Measurements from ENCODE around the gene MBP. TPM values are rescaled to one million over a fixed set of nuclear protein-coding genes. Genes with fewer than 3 reads are reported as not detected.

MBP gene
- total RNA-seq, 1 experiment from 2014 or later = 31.6 TPM

DNA sequence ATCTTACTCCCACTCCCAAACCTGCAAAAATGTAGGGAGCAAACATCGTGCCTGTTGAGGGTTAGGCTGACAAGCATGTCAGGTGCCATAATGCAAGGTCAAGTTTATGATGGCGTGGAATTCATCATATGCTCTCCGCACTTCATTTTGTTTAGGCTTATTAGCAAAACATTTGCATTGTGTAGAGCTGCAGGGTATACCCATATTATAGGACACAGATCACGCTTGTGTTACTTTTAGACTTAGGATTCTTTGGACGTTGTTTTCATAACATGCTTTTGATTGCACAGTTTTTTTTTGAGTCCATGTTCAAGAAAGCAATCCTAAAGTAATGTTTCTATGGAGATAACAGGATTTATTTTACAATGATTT is 22.9 kb downstream of the MBP start:
- Mint-ChIP-seq H3K36me3 (ENCODE audit: insufficient read depth, unreplicated experiment) (peaks cover 20% of the 10 kb centered on the region), H3K27me3 (ENCODE audit: insufficient read depth, unreplicated experiment) (no peaks in the 10 kb centered on the region), H3K4me1 (ENCODE audit: insufficient read depth, unreplicated experiment) (peaks cover 28% of the 10 kb centered on the region), H3K27ac (ENCODE audit: low read depth, unreplicated experiment) (no peak overlapping the region), H3K9me3 (ENCODE audit: unreplicated experiment) (no peaks in the 10 kb centered on the region), H3K4me3 (ENCODE audit: unreplicated experiment) (no peak overlapping the region)
- BruUV-seq (replicated peaks) = no TSS peak
- intact Hi-C loops (cut with micrococcal nuclease) = no loop called here
- CTCF ChIA-PET = no interaction called here
- DNase-seq (ENCODE audit: unreplicated experiment) = no peak
- POLR2A ChIA-PET = interaction anchor here (0.6 kb wide), 1 partner anchor 11 kb away, joined by 3 read pairs; no protein-coding TSS in a partner anchor
- TF ChIP-seq, protein P1, sequence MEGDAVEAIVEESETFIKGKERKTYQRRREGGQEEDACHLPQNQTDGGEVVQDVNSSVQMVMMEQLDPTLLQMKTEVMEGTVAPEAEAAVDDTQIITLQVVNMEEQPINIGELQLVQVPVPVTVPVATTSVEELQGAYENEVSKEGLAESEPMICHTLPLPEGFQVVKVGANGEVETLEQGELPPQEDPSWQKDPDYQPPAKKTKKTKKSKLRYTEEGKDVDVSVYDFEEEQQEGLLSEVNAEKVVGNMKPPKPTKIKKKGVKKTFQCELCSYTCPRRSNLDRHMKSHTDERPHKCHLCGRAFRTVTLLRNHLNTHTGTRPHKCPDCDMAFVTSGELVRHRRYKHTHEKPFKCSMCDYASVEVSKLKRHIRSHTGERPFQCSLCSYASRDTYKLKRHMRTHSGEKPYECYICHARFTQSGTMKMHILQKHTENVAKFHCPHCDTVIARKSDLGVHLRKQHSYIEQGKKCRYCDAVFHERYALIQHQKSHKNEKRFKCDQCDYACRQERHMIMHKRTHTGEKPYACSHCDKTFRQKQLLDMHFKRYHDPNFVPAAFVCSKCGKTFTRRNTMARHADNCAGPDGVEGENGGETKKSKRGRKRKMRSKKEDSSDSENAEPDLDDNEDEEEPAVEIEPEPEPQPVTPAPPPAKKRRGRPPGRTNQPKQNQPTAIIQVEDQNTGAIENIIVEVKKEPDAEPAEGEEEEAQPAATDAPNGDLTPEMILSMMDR (IDR thresholded peaks at IDR 0.05; ENCODE audit: unreplicated experiment) = no peak

GRCh38 chr18:77108821-77109647 is 23.5 kb downstream of the MBP start:
- Mint-ChIP-seq H3K4me3 (ENCODE audit: unreplicated experiment) (no peak overlapping the region), H3K4me1 (ENCODE audit: insufficient read depth, unreplicated experiment) (peaks cover 22% of the 10 kb centered on the region), H3K9me3 (ENCODE audit: unreplicated experiment) (no peaks in the 10 kb centered on the region), H3K27ac (ENCODE audit: low read depth, unreplicated experiment) (no peak overlapping the region), H3K36me3 (ENCODE audit: insufficient read depth, unreplicated experiment) (peaks cover 20% of the 10 kb centered on the region), H3K27me3 (ENCODE audit: insufficient read depth, unreplicated experiment) (no peaks in the 10 kb centered on the region)
- intact Hi-C loops (cut with micrococcal nuclease) = no loop called here
- no TSS peak for BruUV-seq (replicated peaks)
- no peak for DNase-seq (ENCODE audit: unreplicated experiment)
- TF ChIP-seq, protein P1 (IDR thresholded peaks at IDR 0.05; ENCODE audit: unreplicated experiment) = no peak
- ChIA-PET POLR2A (interaction anchor here (0.6 kb wide), 1 partner anchor 11 kb away, joined by 3 read pairs; no protein-coding TSS in a partner anchor), CTCF (no interaction called here)

GRCh38 chr18:77108001-77108692 is 24.4 kb downstream of the MBP start:
- Mint-ChIP-seq H3K27me3 (ENCODE audit: insufficient read depth, unreplicated experiment) (no peaks in the 10 kb centered on the region), H3K4me3 (ENCODE audit: unreplicated experiment) (no peak overlapping the region), H3K4me1 (ENCODE audit: insufficient read depth, unreplicated experiment) (peaks cover 13% of the 10 kb centered on the region), H3K27ac (ENCODE audit: low read depth, unreplicated experiment) (no peak overlapping the region), H3K36me3 (ENCODE audit: insufficient read depth, unreplicated experiment) (peaks cover 20% of the 10 kb centered on the region), H3K9me3 (ENCODE audit: unreplicated experiment) (no peaks in the 10 kb centered on the region)
- ChIA-PET POLR2A (no interaction called here), CTCF (interaction anchor here (0.7 kb wide), 1 partner anchor 32 kb away, joined by 4 read pairs; no protein-coding TSS in a partner anchor)
- no peak for DNase-seq (ENCODE audit: unreplicated experiment)
- intact Hi-C loops (cut with micrococcal nuclease) = no loop called here
- TF ChIP-seq, protein P1 (IDR thresholded peaks at IDR 0.05; ENCODE audit: unreplicated experiment) = no peak
- BruUV-seq (replicated peaks) = no TSS peak

GRCh38 chr18:77107292-77107691 is 25.3 kb downstream of the MBP start:
- intact Hi-C loops (cut with micrococcal nuclease) = no loop called here
- ChIA-PET CTCF (interaction anchor here (0.7 kb wide), 1 partner anchor 33 kb away, joined by 4 read pairs; no protein-coding TSS in a partner anchor), POLR2A (no interaction called here)
- no peak for DNase-seq (ENCODE audit: unreplicated experiment)
- Mint-ChIP-seq H3K4me1 (ENCODE audit: insufficient read depth, unreplicated experiment) (peaks cover 6% of the 10 kb centered on the region), H3K36me3 (ENCODE audit: insufficient read depth, unreplicated experiment) (peaks cover 20% of the 10 kb centered on the region), H3K27me3 (ENCODE audit: insufficient read depth, unreplicated experiment) (no peaks in the 10 kb centered on the region), H3K27ac (ENCODE audit: low read depth, unreplicated experiment) (no peak overlapping the region), H3K4me3 (ENCODE audit: unreplicated experiment) (no peak overlapping the region), H3K9me3 (ENCODE audit: unreplicated experiment) (no peaks in the 10 kb centered on the region)
- TF ChIP-seq, protein P1 (IDR thresholded peaks at IDR 0.05; ENCODE audit: unreplicated experiment) = no peak
- BruUV-seq (replicated peaks) = no TSS peak
